ENCODE results near the gene TSPAN10.
"Not testable (repeated sequence)": the region's sequence is repeated elsewhere in the genome, so short reads cannot be mapped to it uniquely, and the experiment has no call there.

The TSPAN10 gene

DNA sequence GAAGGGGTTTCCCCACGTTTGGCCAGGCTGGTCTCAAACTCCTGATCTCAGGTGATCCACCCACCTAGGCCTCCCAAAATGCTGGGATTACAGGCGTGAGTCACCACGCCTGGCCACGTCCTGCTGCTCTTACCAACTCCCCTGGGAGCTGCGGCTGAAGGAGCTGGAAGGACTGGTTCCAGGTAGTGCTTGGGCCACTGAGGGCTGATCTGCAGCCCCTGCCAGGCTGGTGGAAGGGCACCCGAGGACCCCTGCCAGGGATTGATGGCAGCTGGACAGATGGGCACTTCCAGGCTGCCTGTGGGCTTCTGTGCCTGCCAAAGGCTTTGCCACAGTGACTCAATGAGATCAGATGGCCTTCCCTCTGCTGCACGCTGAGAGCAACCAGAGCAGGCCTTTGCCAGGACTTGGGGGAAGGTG is 27.1 kb downstream of the TSPAN10 start:
- Histone ChIP-seq H3K9me3 (ENCODE audit: control insufficient read depth, low read length) (no peaks in the 10 kb centered on the region), H3K27ac (ENCODE audit: low read depth, low read length, severe bottlenecking) (no peak overlapping the region), H3K4me3 (ENCODE audit: extremely low read depth, insufficient read depth, low read length, poor library complexity, severe bottlenecking) (no peak overlapping the region), H3K4me1 (ENCODE audit: control insufficient read depth, insufficient read depth, low read length, poor library complexity, severe bottlenecking) (peaks cover 14% of the 10 kb centered on the region), H3K36me3 (ENCODE audit: control insufficient read depth, insufficient read depth, low read length) (peaks cover 24% of the 10 kb centered on the region)
- WGBS, 2 experiments (ENCODE audit: insufficient coverage in 2 of 2) = 88 to 93% methylated on average over 7 of the region's 7 CpGs

DNA sequence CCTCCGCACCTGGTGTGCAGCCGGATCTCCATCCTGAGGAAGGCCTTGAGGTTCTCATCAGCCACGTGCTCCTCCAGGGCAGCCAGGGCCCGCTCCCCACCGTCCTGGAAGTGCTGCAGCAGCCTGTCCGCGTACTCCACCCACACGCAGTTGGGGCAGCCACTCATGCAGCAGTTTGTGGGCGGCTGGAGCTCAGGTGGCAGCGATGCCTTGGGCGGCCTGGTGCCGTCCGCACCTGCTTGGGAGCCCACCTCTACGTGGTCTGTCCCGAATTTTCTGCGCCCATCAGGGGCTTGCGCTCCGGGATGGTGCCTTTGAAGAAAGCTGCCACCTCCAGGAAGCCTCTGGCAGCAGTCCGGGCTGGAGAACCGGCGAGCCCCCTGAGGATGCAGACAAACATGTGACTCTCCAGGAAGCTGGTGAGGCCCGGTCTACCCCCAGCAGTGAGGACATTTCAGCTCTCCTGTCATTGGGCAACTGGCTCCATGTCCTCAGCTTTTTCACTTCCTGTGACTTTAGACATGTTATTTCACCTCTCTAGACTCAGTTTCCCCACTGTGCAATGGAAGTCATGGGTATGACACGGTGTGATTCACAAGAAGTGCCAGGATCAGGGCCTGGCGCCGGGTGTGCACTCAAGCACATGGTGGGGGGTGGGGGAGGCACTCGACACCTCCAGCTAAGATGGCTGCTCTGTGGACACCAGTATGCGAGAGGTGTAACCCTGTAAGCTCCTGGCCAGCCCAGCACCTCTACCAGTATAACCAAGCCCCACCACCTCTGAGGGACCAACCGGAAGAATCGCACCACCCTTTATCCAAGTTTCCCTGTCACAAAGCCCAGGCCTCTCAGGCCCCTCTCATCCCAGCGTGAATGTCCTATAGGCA is 28.5 kb downstream of the TSPAN10 start:
- WGBS, 2 experiments (ENCODE audit: insufficient coverage in 2 of 2) = 71 to 75% methylated on average over 24 to 30 of the region's 30 CpGs
- peaks cover 14% of the 10 kb centered on the region for H3K4me1 ChIP-seq (ENCODE audit: control insufficient read depth, insufficient read depth, low read length, poor library complexity, severe bottlenecking)
- peak overlapping the region; percentile 94 for H3K4me3 ChIP-seq (ENCODE audit: extremely low read depth, insufficient read depth, low read length, poor library complexity, severe bottlenecking)
- peak overlapping the region; percentile 79 for H3K27ac ChIP-seq (ENCODE audit: low read depth, low read length, severe bottlenecking)
- H3K9me3 ChIP-seq (ENCODE audit: control insufficient read depth, low read length) = no peaks in the 10 kb centered on the region
- peaks cover 38% of the 10 kb centered on the region for H3K36me3 ChIP-seq (ENCODE audit: control insufficient read depth, insufficient read depth, low read length)

DNA sequence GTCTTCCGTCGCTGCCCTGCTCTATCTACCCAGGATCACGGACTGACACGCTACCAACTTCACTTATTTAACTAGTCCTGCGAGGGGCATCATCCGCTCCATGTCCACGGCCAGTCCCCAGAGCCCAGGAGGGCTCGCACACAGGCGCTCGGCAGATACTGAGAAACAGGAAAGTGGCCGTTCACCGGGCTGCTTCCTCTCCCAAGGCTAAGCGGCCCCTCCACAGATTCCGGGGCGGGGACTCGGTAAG is 29.0 kb downstream of the TSPAN10 start:
- Histone ChIP-seq H3K36me3 (ENCODE audit: control insufficient read depth, insufficient read depth, low read length) (peaks cover 43% of the 10 kb centered on the region), H3K4me1 (ENCODE audit: control insufficient read depth, insufficient read depth, low read length, poor library complexity, severe bottlenecking) (peaks cover 14% of the 10 kb centered on the region), H3K4me3 (ENCODE audit: extremely low read depth, insufficient read depth, low read length, poor library complexity, severe bottlenecking) (peak overlapping the region; percentile 94), H3K27ac (ENCODE audit: low read depth, low read length, severe bottlenecking) (peak overlapping the region; percentile 79), H3K9me3 (ENCODE audit: control insufficient read depth, low read length) (no peaks in the 10 kb centered on the region)
- WGBS, 2 experiments (ENCODE audit: insufficient coverage in 2 of 2) = 2 to 4% methylated on average over 14 to 15 of the region's 16 CpGs

DNA sequence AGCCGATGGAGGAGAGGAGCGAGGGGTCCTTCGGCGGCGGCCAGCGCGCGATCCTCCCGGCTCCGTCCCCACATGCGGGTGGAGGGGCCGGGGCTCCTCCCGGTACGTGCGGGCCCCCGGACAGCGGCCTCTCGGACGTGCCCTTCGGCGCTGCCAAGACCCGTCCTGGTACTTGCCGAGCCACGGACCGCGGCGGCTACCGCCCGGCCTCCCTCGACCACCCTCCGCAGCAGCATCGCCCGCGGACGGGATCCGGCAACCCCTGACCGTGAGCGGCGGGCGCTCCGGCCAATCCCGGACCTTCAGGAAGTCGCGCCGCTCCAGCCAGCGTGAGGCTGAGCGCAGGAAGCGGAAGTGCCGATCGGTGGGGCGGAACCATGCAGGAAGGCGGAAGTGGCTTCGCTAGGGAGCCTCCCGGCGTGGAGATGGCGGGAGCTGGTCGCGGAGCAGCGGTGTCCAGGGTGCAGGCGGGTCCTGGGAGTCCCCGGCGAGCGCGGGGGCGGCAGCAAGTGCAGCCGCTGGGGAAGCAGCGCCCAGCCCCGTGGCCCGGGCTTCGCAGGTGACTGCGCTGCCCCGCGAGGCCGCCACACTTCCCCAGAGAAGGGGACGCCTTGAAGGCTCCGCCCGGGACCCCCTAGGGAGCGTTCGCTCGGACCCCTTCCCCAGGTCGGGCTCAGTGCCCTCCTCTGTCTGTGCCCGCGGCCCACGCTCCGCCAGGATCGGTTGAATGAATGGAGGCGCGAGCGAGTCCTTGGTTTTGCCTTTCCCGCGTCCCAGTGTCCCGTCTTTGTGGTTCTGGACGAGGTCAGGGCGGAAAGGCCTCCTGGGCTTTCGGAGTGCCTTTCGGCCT is 29.6 kb downstream of the TSPAN10 start, which contains the start of the genes CCDC137 and OXLD1:
TSS of gene CCDC137 (plus strand) at position 396 of the 850 bp plus-strand sequence. CDS start at position 426, 30 bp downstream.
TSS of gene OXLD1 (minus strand) at position 264 of the 850 bp plus-strand sequence. CDS start at position 236, 28 bp downstream.
- Histone ChIP-seq H3K27ac (ENCODE audit: low read depth, low read length, severe bottlenecking) (peak within 1 kb of the TSS; percentile 79), H3K36me3 (ENCODE audit: control insufficient read depth, insufficient read depth, low read length) (peaks cover 48% of the 10 kb centered on the region), H3K9me3 (ENCODE audit: control insufficient read depth, low read length) (no peaks in the 10 kb centered on the region), H3K4me1 (ENCODE audit: control insufficient read depth, insufficient read depth, low read length, poor library complexity, severe bottlenecking) (peaks cover 14% of the 10 kb centered on the region), H3K4me3 (ENCODE audit: extremely low read depth, insufficient read depth, low read length, poor library complexity, severe bottlenecking) (peak within 1 kb of the TSS; percentile 94)
- 0 to 1% methylated on average over 77 to 81 of the region's 96 CpGs for WGBS, 2 experiments (ENCODE audit: insufficient coverage in 2 of 2)

DNA sequence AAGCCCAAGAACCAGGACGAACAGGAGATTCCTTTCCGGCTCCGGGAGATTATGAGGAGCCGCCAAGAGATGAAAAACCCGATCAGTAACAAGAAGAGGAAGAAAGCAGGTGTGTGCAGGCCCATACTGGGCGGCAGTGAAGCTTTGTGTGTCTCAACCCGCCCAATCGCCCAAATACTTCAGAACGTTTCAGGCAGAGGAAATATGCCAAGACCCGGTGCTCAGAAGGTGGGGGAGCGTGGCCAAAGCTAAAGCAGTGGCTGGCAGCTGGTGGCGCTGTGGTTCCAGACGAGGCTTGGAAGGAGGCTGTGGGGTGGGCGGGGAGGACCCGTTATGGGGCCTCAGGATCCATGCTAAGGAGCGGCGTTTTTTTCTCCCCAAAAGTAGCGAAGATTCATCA is 30.8 kb downstream of the TSPAN10 start:
- Histone ChIP-seq H3K27ac (ENCODE audit: low read depth, low read length, severe bottlenecking) (no peak overlapping the region), H3K9me3 (ENCODE audit: control insufficient read depth, low read length) (no peaks in the 10 kb centered on the region), H3K36me3 (ENCODE audit: control insufficient read depth, insufficient read depth, low read length) (peaks cover 60% of the 10 kb centered on the region), H3K4me1 (ENCODE audit: control insufficient read depth, insufficient read depth, low read length, poor library complexity, severe bottlenecking) (peaks cover 14% of the 10 kb centered on the region), H3K4me3 (ENCODE audit: extremely low read depth, insufficient read depth, low read length, poor library complexity, severe bottlenecking) (peak overlapping the region; percentile 94)
- WGBS, 2 experiments (ENCODE audit: insufficient coverage in 2 of 2) = 90 to 92% methylated on average over 17 to 18 of the region's 18 CpGs

DNA sequence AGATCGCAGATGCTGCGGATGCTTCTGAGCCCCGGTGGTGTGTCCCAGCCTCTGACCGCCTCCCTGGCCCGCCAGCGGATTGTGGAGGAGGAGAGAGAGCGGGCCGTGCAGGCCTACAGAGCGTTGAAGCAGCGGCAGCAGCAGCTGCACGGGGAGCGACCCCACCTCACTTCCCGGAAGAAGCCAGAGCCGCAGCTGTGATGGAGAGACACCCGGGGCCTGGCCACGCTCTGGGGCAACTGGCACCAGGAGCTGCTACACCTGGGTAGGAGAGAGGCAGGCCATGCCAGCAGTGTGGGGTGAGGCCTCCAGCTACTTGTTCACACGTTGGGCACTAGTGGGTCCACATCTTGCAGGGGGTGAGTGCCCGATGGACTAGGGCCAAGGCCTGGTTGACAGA is 35.5 kb downstream of the TSPAN10 start:
- peaks cover 75% of the 10 kb centered on the region for H3K36me3 ChIP-seq (ENCODE audit: control insufficient read depth, insufficient read depth, low read length)
- H3K9me3 ChIP-seq (ENCODE audit: control insufficient read depth, low read length) = no peaks in the 10 kb centered on the region
- 91 to 97% methylated on average over 14 to 16 of the region's 18 CpGs for WGBS, 2 experiments (ENCODE audit: insufficient coverage in 2 of 2)

DNA sequence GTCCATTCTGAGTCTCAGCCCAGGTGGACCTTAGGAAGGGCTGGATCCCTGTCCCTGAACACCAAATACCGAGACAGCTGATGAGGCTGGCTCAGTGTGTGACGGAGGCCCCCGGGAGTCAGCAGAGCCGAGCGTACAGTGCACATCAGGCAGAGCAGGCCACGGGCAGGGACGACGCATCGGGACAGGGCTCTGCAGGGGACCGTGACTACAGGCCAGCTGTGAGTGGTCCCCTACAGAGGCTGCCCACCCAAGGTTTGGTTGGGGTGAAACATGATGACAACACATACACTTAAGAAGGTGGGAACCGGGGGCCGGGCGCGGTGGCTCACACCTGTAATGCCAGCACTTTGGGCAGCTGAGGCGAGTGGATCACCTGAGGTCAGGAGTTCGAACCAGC is 36.0 kb downstream of the TSPAN10 start:
- H3K9me3 ChIP-seq (ENCODE audit: control insufficient read depth, low read length) = no peaks in the 10 kb centered on the region
- WGBS, 2 experiments (ENCODE audit: insufficient coverage in 2 of 2) = 98 to 99% methylated on average over 16 of the region's 16 CpGs
- peaks cover 71% of the 10 kb centered on the region for H3K36me3 ChIP-seq (ENCODE audit: control insufficient read depth, insufficient read depth, low read length)
- H3K4me3 ChIP-seq (ENCODE audit: extremely low read depth, insufficient read depth, low read length, poor library complexity, severe bottlenecking) = no peak overlapping the region
- H3K4me1 ChIP-seq (ENCODE audit: control insufficient read depth, insufficient read depth, low read length, poor library complexity, severe bottlenecking) = peaks cover 6% of the 10 kb centered on the region
- H3K27ac ChIP-seq (ENCODE audit: low read depth, low read length, severe bottlenecking) = no peak overlapping the region

More for the DNA sequence above, 35.5 kb downstream of the TSPAN10 start:
- peaks cover 8% of the 10 kb centered on the region for H3K4me1 ChIP-seq (ENCODE audit: control insufficient read depth, insufficient read depth, low read length, poor library complexity, severe bottlenecking)
- no peak overlapping the region for H3K27ac ChIP-seq (ENCODE audit: low read depth, low read length, severe bottlenecking)
- H3K4me3 ChIP-seq (ENCODE audit: extremely low read depth, insufficient read depth, low read length, poor library complexity, severe bottlenecking) = no peak overlapping the region

DNA sequence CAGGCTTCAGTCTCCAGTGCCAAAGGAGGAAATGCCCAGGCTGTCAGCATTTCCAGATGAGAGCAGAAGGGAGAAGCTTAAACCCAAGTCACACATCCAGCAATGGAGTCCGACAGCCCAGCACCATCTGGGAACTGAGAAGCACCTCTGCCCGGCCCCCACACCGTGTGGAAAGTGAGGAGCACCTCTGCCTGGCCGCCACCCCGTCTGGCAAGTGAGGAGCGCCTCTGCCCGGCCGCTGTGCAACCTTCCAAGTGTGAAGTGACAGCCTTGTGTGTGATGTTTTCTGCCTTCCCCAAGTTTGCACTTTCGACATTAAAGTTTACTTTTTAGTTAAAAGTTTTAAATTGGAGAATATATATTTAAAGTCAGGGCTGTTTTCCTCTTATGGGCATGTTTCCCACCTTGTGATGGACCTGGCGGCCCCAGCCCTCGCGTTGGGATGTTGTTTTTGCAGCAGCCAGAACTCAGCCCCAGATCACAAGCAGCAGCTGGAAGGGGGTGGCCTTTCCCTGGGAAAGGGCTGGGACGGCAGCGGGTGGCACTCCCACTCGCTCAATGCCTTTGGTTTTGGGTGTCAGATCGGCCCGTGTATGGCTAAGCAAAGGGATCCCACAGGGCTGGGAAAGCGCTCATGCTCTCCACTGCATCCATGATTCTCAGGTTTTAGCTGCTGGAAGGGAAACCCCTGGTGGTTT is 36.7 kb downstream of the TSPAN10 start:
- Histone ChIP-seq H3K9me3 (ENCODE audit: control insufficient read depth, low read length) (no peaks in the 10 kb centered on the region), H3K4me1 (ENCODE audit: control insufficient read depth, insufficient read depth, low read length, poor library complexity, severe bottlenecking) (no peaks in the 10 kb centered on the region), H3K36me3 (ENCODE audit: control insufficient read depth, insufficient read depth, low read length) (peaks cover 64% of the 10 kb centered on the region), H3K27ac (ENCODE audit: low read depth, low read length, severe bottlenecking) (no peak overlapping the region), H3K4me3 (ENCODE audit: extremely low read depth, insufficient read depth, low read length, poor library complexity, severe bottlenecking) (no peak overlapping the region)
- WGBS, 2 experiments (ENCODE audit: insufficient coverage in 2 of 2) = 94 to 95% methylated on average over 16 to 17 of the region's 18 CpGs

DNA sequence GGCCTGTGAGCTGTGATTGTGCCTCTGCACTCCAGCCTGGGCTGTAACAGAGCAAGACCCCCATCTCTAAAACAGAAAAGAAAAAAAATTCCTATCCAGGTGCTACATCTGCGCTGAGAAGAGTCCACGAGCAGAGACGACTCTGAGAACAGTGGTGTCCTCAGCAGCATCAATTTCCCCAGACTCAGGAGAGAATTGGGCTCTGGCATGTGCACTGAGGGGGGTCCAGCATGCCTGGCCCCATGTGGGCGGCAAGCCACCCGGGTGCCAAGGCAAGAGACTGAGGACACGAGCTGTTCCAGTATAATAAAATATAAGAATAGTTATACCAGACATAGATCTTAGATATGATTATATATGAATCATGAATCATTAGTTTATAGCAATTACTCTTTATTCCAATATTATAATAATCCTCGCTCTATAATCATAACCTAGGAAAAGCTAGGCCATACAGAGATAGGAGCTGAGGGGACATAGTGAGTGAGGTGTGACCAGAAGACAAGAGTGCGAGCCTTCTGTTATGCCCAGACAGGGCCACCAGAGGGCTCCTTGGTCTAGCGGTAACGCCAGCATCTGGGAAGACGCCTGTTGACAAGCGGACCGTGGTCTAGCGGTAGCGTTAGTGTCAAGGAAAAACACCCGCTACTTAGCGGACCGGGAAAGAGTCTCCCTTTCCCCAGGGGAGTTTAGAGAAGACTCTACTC is 38.7 kb downstream of the TSPAN10 start:
- H3K4me1 ChIP-seq (ENCODE audit: control insufficient read depth, insufficient read depth, low read length, poor library complexity, severe bottlenecking); H3K9me3 ChIP-seq (ENCODE audit: control insufficient read depth, low read length); H3K4me3 ChIP-seq (ENCODE audit: extremely low read depth, insufficient read depth, low read length, poor library complexity, severe bottlenecking); H3K27ac ChIP-seq (ENCODE audit: low read depth, low read length, severe bottlenecking): not testable (repeated sequence)
- peaks cover 54% of the 10 kb centered on the region for H3K36me3 ChIP-seq (ENCODE audit: control insufficient read depth, insufficient read depth, low read length)
- 34 to 50% methylated on average over 9 to 10 of the region's 18 CpGs for WGBS, 2 experiments (ENCODE audit: insufficient coverage in 2 of 2)

DNA sequence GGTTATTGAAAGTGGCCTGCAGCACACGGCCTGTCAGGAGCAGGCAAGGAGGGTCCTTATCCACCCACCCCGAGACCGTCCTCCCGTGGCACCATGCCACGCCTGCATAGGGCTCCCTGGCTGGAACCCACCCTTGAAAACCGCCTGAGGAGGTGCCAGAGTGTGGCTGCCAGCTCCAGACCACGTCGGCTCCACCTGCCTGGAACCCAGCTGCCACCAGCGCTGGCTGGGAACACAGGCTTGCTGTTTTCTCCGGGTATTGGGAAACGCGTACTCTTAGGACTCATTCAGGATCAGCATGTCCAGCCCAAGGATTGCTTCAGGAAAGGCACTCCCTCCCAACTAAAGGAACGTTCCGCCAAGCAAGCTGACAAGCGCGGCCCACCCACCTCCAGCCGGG is 39.9 kb downstream of the TSPAN10 start:
- 94 to 99% methylated on average over 15 to 17 of the region's 17 CpGs for WGBS, 2 experiments (ENCODE audit: insufficient coverage in 2 of 2)
- Histone ChIP-seq H3K27ac (ENCODE audit: low read depth, low read length, severe bottlenecking) (no peak overlapping the region), H3K4me3 (ENCODE audit: extremely low read depth, insufficient read depth, low read length, poor library complexity, severe bottlenecking) (no peak overlapping the region), H3K9me3 (ENCODE audit: control insufficient read depth, low read length) (no peaks in the 10 kb centered on the region), H3K36me3 (ENCODE audit: control insufficient read depth, insufficient read depth, low read length) (peaks cover 50% of the 10 kb centered on the region), H3K4me1 (ENCODE audit: control insufficient read depth, insufficient read depth, low read length, poor library complexity, severe bottlenecking) (no peaks in the 10 kb centered on the region)
